Nucleus accumbens (tissue), 56 donors: ENCODE measurements around the gene NELFB.

Experiments
- DNase-seq, 56 donors: peaks; one replicate each; lab custom pipeline; 2025; lab: John Stamatoyannopoulos, UW

The NELFB gene

GRCh38 chr9:137266162-137266527, 11.0 kb downstream of the NELFB start:
- no peak for DNase-seq

- DNase-seq: no peak
Measured at GRCh38 chr9:137266585-137267453, 11.7 kb downstream of the NELFB start.

GRCh38 chr9:137267933-137268355, 12.8 kb downstream of the NELFB start:
- DNase-seq: no peak

GRCh38 chr9:137268538-137269201, 13.5 kb downstream of the NELFB start:
- no peak for DNase-seq

GRCh38 chr9:137269231-137269772, 14.2 kb downstream of the NELFB start:
- no peak for DNase-seq

DNA sequence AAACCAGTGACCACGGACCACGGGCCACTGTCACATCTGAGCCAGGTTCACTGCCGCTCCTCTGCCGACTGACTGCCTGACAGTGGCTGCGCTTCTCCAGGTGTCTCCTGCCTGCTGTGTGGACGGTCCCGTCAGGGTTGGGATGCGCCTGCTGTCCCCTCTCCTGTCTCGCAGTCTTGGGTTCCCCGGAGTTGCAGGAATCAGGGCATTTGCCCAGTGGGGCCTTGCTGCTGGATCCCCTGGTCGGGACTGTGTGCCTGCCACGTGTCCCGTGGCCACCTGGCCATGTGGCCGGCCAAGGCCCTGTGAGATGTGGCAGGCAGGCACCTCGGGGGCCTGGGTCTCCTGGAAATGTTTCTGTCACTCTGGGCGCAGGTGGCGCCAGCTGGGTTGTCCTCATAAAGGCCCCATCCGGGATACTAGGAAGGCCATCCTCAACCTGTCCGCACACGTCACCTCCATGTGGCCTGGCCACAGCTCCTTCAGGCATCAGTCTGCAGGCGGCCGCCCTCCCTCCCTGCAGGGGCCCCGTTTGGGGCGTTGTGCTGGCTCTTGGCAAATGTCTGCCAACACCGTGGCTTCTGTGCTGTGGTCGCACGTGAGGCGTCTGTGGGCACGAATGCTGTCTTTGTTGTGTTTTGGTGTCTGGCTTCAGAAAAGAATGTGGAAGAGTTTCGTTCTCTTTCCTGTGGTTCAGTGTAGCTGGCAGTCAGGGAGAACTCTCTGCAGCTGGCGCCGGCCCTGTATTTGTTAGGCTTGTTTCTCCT, 16.0 kb downstream of the NELFB start:
- no peak for DNase-seq

DNA sequence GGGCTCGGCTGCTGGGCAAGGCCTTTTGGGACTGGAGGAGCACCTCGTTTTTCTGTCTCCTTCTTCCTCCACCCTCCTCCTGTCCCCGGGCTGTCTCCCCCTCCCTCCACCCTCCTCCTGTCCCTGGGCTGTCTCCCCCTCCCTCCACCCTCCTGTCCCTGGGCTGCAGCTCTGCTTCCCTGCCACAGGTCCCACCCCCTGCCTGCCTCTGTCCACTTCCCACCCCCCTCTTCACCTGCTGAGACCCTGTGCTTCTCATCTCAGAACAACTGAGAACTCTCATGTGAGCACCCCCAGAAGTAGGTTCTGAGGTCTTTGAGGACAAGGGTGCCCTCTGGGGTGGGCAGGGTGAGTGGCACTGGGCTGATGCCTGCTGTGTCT, 16.6 kb downstream of the NELFB start:
- DNase-seq: no peak

GRCh38 chr9:137272241-137273094, 17.3 kb downstream of the NELFB start:
- DNase-seq: no peak

- DNase-seq: no peak
Measured at GRCh38 chr9:137273095-137273490, 18.0 kb downstream of the NELFB start.

- no peak for DNase-seq
Measured at GRCh38 chr9:137273611-137274320, 18.6 kb downstream of the NELFB start.

GRCh38 chr9:137275203-137275587, 20.1 kb downstream of the NELFB start:
- DNase-seq: no peak

GRCh38 chr9:137275588-137276472, 20.7 kb downstream of the NELFB start:
- no peak for DNase-seq

- no peak for DNase-seq
Measured at GRCh38 chr9:137276473-137277328, 21.6 kb downstream of the NELFB start.

GRCh38 chr9:137277329-137278041, 22.4 kb downstream of the NELFB start, which contains the start of gene TOR4A:
TOR4A (plus strand) TSS chr9:137277726; CDS start chr9:137278690, 964 bp downstream.
- DNase-seq: peak in 8 of 56 donors; percentile 22 to 49 (median 38)

GRCh38 chr9:137278061-137278701, 23.1 kb downstream of the NELFB start:
- no peak for DNase-seq
